ENCODE results near the gene TNN. TPM values are rescaled to one million over a fixed set of nuclear protein-coding genes. Genes with fewer than 3 reads are reported as not detected.
"Not testable (repeated sequence)": the region's sequence is repeated elsewhere in the genome, so short reads cannot be mapped to it uniquely, and the experiment has no call there.

The TNN gene
- total RNA-seq, 1 donor from 2014 or later, result under 0.01 TPM

GRCh38 chr1:175072099-175072951, 4.7 kb downstream of the TNN start:
- DNase-seq (ENCODE audit: low read depth in 2 of 2), result peak in 1 of 2 donors; percentile 49

- DNase-seq (ENCODE audit: low read depth in 2 of 2), result no peak
Observed at GRCh38 chr1:175073061-175073460, 5.4 kb downstream of the TNN start.

GRCh38 chr1:175073633-175074032, 6.0 kb downstream of the TNN start:
- DNase-seq (ENCODE audit: low read depth in 2 of 2), result no peak

- DNase-seq (ENCODE audit: low read depth in 2 of 2), result no peak
Observed at GRCh38 chr1:175075572-175076568, 8.2 kb downstream of the TNN start.

- DNase-seq (ENCODE audit: low read depth in 2 of 2), result no peak
Observed at GRCh38 chr1:175077356-175078030, 9.9 kb downstream of the TNN start.

- no peak for DNase-seq (ENCODE audit: low read depth in 2 of 2)
Observed at GRCh38 chr1:175078629-175079028, 11.0 kb downstream of the TNN start.

GRCh38 chr1:175079338-175079737, 11.7 kb downstream of the TNN start:
- no peak for DNase-seq (ENCODE audit: low read depth in 2 of 2)

- DNase-seq (ENCODE audit: low read depth in 2 of 2), result no peak
Observed at GRCh38 chr1:175080030-175080429, 12.4 kb downstream of the TNN start.

- no peak for DNase-seq (ENCODE audit: low read depth in 2 of 2)
Observed at GRCh38 chr1:175081983-175082382, 14.3 kb downstream of the TNN start.

GRCh38 chr1:175088525-175088951, 20.9 kb downstream of the TNN start:
- DNase-seq (ENCODE audit: low read depth in 2 of 2), result no peak

DNA sequence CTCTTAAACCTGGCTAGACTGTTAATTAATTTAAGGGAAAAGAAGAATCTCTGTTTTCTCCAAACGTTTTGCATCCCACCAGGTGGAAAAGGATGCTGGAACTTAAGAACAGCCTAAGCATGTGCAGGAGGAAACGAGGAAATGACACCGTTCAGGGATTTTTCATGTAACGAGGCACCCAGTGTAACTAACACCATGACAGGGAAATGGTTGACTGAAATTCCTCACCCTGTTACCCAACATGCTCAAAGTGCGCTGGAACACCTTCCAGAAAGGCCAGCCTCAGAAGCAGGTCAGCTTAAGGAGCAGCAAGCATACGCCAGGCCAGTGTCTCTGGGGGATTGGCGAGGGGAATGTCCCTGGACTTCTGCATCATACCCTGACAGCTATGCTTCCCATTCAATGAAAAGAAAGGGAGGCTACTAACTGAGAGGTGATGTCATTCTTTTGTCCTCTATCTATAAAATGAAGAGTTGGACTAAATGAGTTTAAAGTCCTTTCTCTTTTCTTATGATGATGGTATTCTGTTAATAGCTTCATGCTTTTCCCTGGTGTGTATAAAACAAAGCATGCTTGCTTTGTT, 21.6 kb downstream of the TNN start:
- DNase-seq (ENCODE audit: low read depth in 2 of 2), result no peak

DNA sequence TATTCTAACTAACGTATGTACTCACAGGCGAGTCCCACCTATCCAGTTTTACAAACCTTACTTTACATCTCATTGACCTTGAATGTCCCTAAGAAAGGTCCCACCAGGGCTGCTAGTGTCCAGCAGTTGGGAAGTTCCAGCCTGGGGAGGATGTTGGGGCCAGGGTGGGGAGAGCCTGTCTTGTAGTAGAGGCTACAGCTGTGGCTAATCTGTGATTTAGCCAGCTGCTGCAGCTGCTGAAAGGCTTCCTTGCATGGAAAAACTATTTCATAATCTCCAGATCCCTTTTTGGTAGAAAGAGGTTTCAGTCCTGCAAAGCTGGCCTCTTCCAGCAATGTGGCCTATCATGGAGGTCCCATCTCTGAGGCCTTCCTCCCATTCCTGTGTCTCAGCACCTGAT, 23.1 kb downstream of the TNN start:
- no peak for DNase-seq (ENCODE audit: low read depth in 2 of 2)

DNA sequence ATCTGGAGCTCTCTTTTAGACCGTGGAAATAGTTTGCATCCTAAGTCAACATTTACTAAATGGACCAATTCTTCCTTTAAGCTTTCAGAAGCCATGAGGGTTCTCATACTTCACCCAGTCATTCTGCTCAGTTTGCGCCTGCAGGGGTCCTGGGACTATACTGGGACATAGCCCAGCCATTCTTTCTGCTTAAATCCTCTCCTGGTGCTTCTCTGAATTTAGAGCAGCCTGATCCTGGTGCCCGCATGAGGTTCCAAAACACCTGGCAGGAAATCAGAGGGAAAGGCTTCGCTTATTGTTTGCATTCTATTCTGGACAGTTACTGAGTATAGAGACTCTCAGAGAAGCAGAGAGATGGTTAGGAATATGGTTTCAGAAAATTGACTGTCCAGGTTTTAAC, 27.0 kb downstream of the TNN start:
- DNase-seq (ENCODE audit: low read depth in 2 of 2), result no peak

DNA sequence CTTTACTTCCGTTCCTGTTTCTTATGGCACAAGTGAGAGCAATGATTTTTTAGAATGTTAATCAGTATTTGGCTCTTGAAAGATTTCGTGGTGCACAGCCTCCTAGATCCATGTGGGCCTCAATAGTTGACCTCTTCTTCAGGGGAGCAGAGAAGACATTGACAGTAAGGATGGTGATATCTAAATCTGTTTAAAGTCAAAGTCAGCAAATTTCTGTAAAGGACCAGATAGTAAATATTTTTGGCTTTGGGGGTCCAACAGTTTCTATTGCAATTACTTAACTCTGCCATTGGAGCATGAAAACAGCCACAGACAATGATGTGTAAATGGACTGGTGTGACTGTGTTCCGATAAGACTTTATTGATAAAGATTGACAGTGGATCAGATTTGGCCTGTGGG, 27.4 kb downstream of the TNN start:
- DNase-seq (ENCODE audit: low read depth in 2 of 2), result no peak

GRCh38 chr1:175095978-175096607, 28.5 kb downstream of the TNN start:
- DNase-seq (ENCODE audit: low read depth in 2 of 2), result no peak

GRCh38 chr1:175097361-175097760, 29.7 kb downstream of the TNN start:
- DNase-seq (ENCODE audit: low read depth in 2 of 2), result no peak

DNA sequence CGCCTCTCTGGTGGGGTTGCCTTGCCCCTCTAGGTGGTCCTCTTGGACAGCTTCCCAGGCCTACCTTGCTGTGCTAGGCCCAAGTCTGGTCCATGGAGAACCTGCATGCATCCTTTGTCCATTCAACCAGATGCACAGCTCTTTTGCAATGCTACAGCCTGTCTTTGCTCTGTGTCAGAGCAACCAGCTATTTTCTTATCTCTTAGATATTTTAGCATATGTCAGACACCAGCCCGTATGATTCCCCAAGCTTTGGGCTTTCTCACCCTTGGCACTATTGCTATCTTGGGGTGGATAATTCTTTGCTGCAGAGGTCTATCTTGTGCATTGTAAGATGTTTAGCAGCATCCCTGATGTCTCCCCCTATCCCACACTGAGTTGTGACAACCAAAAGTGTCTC, 32.3 kb downstream of the TNN start:
- DNase-seq (ENCODE audit: low read depth in 2 of 2), result no peak

DNA sequence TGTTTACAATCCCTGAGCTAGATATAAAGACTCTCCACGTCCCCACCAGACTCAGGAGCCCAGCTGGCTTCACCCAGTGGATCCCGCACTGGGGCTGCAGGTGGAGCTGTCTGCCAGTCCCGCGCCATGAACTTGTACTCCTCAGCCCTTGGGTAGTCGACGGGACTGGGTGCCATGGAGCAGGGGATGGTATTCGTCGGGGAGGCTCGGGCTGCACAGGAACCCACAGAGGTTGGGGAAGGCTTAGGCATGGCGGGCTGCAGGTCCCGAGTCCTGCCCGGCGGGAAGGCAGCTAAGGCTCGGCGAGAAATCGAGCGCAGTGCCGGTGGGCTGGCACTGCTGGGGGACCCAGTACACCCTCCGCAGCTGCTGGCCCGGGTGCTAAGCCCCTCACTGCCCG, 34.5 kb downstream of the TNN start:
- DNase-seq (ENCODE audit: low read depth in 2 of 2), result not testable (repeated sequence)

GRCh38 chr1:175106536-175106935, 38.9 kb downstream of the TNN start:
- DNase-seq (ENCODE audit: low read depth in 2 of 2), result not testable (repeated sequence)

- DNase-seq (ENCODE audit: low read depth in 2 of 2), result not testable (repeated sequence)
Observed at GRCh38 chr1:175108331-175108820, 40.7 kb downstream of the TNN start.

GRCh38 chr1:175114996-175115395, 47.4 kb downstream of the TNN start:
- no peak for DNase-seq (ENCODE audit: low read depth in 2 of 2)
